HG03064 (cell line): ENCODE results near the gene CDYL.

Experiments used
- ATAC-seq: cut with Tn5 transposase; IDR thresholded peaks from one replicate; pipeline ENCODE4 v1.9.1; 2021; ENCODE audit warnings: low read depth; ENCODE audit not compliant: unreplicated experiment

CDYL gene

GRCh38 chr6:4776131-4776492, at the start of gene CDYL:
TSS of gene CDYL (plus strand) at chr6:4776404. CDS start at chr6:4776784, 380 bp downstream.
- peak; percentile 57 for ATAC-seq

- ATAC-seq, result no peak
Measured at GRCh38 chr6:4726645-4727044, 49.6 kb upstream of the CDYL start.

- ATAC-seq, result no peak
Measured at GRCh38 chr6:4727217-4727616, 49.0 kb upstream of the CDYL start.

GRCh38 chr6:4727671-4728435, 48.4 kb upstream of the CDYL start:
- no peak for ATAC-seq

GRCh38 chr6:4728436-4728769, 47.8 kb upstream of the CDYL start:
- ATAC-seq, result no peak

GRCh38 chr6:4728926-4729325, 47.3 kb upstream of the CDYL start:
- ATAC-seq, result no peak

- ATAC-seq, result no peak
Measured at GRCh38 chr6:4731996-4732395, 44.2 kb upstream of the CDYL start.

- ATAC-seq, result no peak
Measured at GRCh38 chr6:4732691-4733315, 43.4 kb upstream of the CDYL start.

GRCh38 chr6:4736371-4736873, 39.8 kb upstream of the CDYL start:
- ATAC-seq, result no peak

- ATAC-seq, result no peak
Measured at GRCh38 chr6:4740032-4740431, 36.2 kb upstream of the CDYL start.

- ATAC-seq, result no peak
Measured at GRCh38 chr6:4743062-4743461, 33.1 kb upstream of the CDYL start.

GRCh38 chr6:4743926-4744325, 32.3 kb upstream of the CDYL start:
- ATAC-seq, result no peak

- no peak for ATAC-seq
Measured at GRCh38 chr6:4747588-4747987, 28.6 kb upstream of the CDYL start.

GRCh38 chr6:4751823-4752464, 24.3 kb upstream of the CDYL start:
- no peak for ATAC-seq

- no peak for ATAC-seq
Measured at GRCh38 chr6:4756247-4756646, 20.0 kb upstream of the CDYL start.

- ATAC-seq, result no peak
Measured at GRCh38 chr6:4759997-4760396, 16.2 kb upstream of the CDYL start.

- no peak for ATAC-seq
Measured at GRCh38 chr6:4760773-4761172, 15.4 kb upstream of the CDYL start.

GRCh38 chr6:4762294-4762693, 13.9 kb upstream of the CDYL start:
- ATAC-seq, result no peak

- no peak for ATAC-seq
Measured at GRCh38 chr6:4763921-4764320, 12.3 kb upstream of the CDYL start.

GRCh38 chr6:4768815-4769214, 7.4 kb upstream of the CDYL start:
- no peak for ATAC-seq

- ATAC-seq, result no peak
Measured at GRCh38 chr6:4772750-4773149, 3.5 kb upstream of the CDYL start.

GRCh38 chr6:4773181-4773580, 3.0 kb upstream of the CDYL start:
- no peak for ATAC-seq
